WERI-Rb-1 (cell line): Measurements from ENCODE around the gene ATF7.
"Not testable (repeated sequence)": the region's sequence is repeated elsewhere in the genome, so short reads cannot be mapped to it uniquely, and the experiment has no call there.

Experiments used
- DNase-seq: peaks from one replicate; pipeline ENCODE4 v3.0.0-alpha.2; 2020
- H3K27ac ChIP-seq: fragments of 250-450 bp; sonication (Bioruptor Pico); 2 replicates; pipeline ENCODE4 v1.5.1; 2020; ENCODE audit warnings: mild to moderate bottlenecking, moderate library complexity
- H3K27me3 ChIP-seq: fragments of 250-450 bp; sonication (Bioruptor Pico); 2 replicates; pipeline ENCODE4 v1.5.1; 2021; ENCODE audit warnings: mild to moderate bottlenecking, low read depth, moderate library complexity; ENCODE audit not compliant: insufficient read depth, severe bottlenecking
- H3K36me3 ChIP-seq: fragments of 250-450 bp; sonication (Bioruptor Pico); 2 replicates; pipeline ENCODE4 v1.5.1; 2020; ENCODE audit warnings: mild to moderate bottlenecking, moderate library complexity
- H3K4me3 ChIP-seq: 2 replicates; pipeline ENCODE4 v1.5.1; 2011; ENCODE audit warnings: low read depth, mild to moderate bottlenecking, control low read depth, low read length
- H3K9me3 ChIP-seq: fragments of 250-450 bp; sonication (Bioruptor Pico); 2 replicates; pipeline ENCODE4 v1.5.1; 2021; ENCODE audit warnings: mild to moderate bottlenecking, moderate library complexity; ENCODE audit not compliant: severe bottlenecking
- CTCF ChIP-seq: IDR thresholded peaks from 2 replicates; pipeline ENCODE4 v1.5.1; 2011; ENCODE audit warnings: low read depth, mild to moderate bottlenecking, control low read depth, inconsistent platforms, low read length

ATF7 gene

GRCh38 chr12:53601296-53601847 lies 24.8 kb downstream of the ATF7 start:
- Histone ChIP-seq H3K27me3 (no peaks in the 10 kb centered on the region), H3K27ac (peak overlapping the region; percentile 86), H3K4me3 (peak overlapping the region; percentile 61), H3K9me3 (no peaks in the 10 kb centered on the region), H3K36me3 (no peaks in the 10 kb centered on the region)
- no peak for TF ChIP-seq CTCF
- DNase-seq = peak; percentile 24

GRCh38 chr12:53600490-53601295 lies 25.5 kb downstream of the ATF7 start:
- Histone ChIP-seq H3K27ac (peak overlapping the region; percentile 86), H3K9me3 (no peaks in the 10 kb centered on the region), H3K4me3 (peak overlapping the region; percentile 61), H3K27me3 (no peaks in the 10 kb centered on the region), H3K36me3 (no peaks in the 10 kb centered on the region)
- peak; percentile 41 for DNase-seq
- TF ChIP-seq CTCF = no peak

GRCh38 chr12:53599579-53599978 lies 26.6 kb downstream of the ATF7 start:
- TF ChIP-seq CTCF = no peak
- H3K27ac ChIP-seq = peak overlapping the region; percentile 86
- H3K9me3 ChIP-seq = no peaks in the 10 kb centered on the region
- no peak for DNase-seq
- H3K27me3 ChIP-seq = no peaks in the 10 kb centered on the region
- H3K4me3 ChIP-seq = no peak overlapping the region
- H3K36me3 ChIP-seq = no peaks in the 10 kb centered on the region

- H3K4me3 ChIP-seq = not testable (repeated sequence)
Measured at GRCh38 chr12:53598971-53599370, 27.2 kb downstream of the ATF7 start.

GRCh38 chr12:53596920-53597363 lies 29.2 kb downstream of the ATF7 start:
- H3K27ac ChIP-seq = no peak overlapping the region
- H3K36me3 ChIP-seq = no peaks in the 10 kb centered on the region
- no peak for TF ChIP-seq CTCF
- no peaks in the 10 kb centered on the region for H3K9me3 ChIP-seq
- no peak overlapping the region for H3K4me3 ChIP-seq
- no peaks in the 10 kb centered on the region for H3K27me3 ChIP-seq
- no peak for DNase-seq

More at GRCh38 chr12:53598971-53599370, 27.2 kb downstream of the ATF7 start:
- H3K9me3 ChIP-seq, H3K27ac ChIP-seq, H3K36me3 ChIP-seq, H3K27me3 ChIP-seq, DNase-seq: not testable (repeated sequence)

GRCh38 chr12:53594897-53595615 lies 31.1 kb downstream of the ATF7 start:
- H3K27ac ChIP-seq = no peak overlapping the region
- no peak for DNase-seq
- no peaks in the 10 kb centered on the region for H3K27me3 ChIP-seq
- no peaks in the 10 kb centered on the region for H3K36me3 ChIP-seq
- no peak overlapping the region for H3K4me3 ChIP-seq
- no peak for TF ChIP-seq CTCF
- H3K9me3 ChIP-seq = no peaks in the 10 kb centered on the region
